IMR-90 (cell line): Measurements from ENCODE around the gene MRPS18A. TPM values are rescaled to one million over a fixed set of nuclear protein-coding genes. Genes with fewer than 3 reads are reported as not detected.

Experiments
- ATAC-seq: fragments of 200-7000 bp; cut with Tn5 transposase; 2 replicates; pipeline ENCODE4 v1.9.1; 2020; ENCODE audit warnings: low read depth, mild to moderate bottlenecking, moderate library complexity
- BruUV-seq: library from RNA; stranded (reverse); fragments of 400-500 nt; replicated peaks from 2 replicates; lab custom pipeline; 2021; lab: Mats Ljungman, UMichigan
- CTCF ChIA-PET: fragments of 300-600 bp; formaldehyde crosslinking; extraction: SDS; loops from one replicate; lab custom pipeline; 2021; ENCODE audit warnings: antibody characterized with exemption; lab: Yijun Ruan, JAX
- POLR2A ChIA-PET: fragments of 300-600 bp; sonication (Branson Sonifier 250); formaldehyde crosslinking; loops from one replicate; lab custom pipeline; 2022; ENCODE audit warnings: antibody characterized with exemption; ENCODE audit not compliant: unreplicated experiment; lab: Charles Lee
- DNase-seq: peaks from one replicate; pipeline ENCODE4 v3.0.0; 2013
- H2AFZ ChIP-seq: replicated peaks from 2 replicates; pipeline ENCODE3; 2013; ENCODE audit warnings: low read length, mild to moderate bottlenecking; ENCODE audit not compliant: poor library complexity
- H2AK5ac ChIP-seq: 2 replicates; pipeline ENCODE4 v1.6.1; 2013; ENCODE audit warnings: low read depth, low read length, inconsistent platforms
- H2AK9ac ChIP-seq: replicated peaks from 2 replicates; pipeline ENCODE3; 2013; ENCODE audit warnings: mild to moderate bottlenecking, low read depth, low read length, moderate library complexity; ENCODE audit not compliant: poor library complexity
- H2BK120ac ChIP-seq: 2 replicates; pipeline ENCODE4 v1.6.1; 2013; ENCODE audit warnings: low read depth, low read length, inconsistent platforms
- H2BK15ac ChIP-seq: 3 replicates; pipeline ENCODE4 v1.6.1; 2013; ENCODE audit warnings: low read depth, low read length, inconsistent platforms
- H2BK20ac ChIP-seq: 2 replicates; pipeline ENCODE4 v1.6.1; 2013; ENCODE audit warnings: low read depth, mild to moderate bottlenecking, inconsistent platforms, low read length, moderate library complexity
- H2BK5ac ChIP-seq: 2 replicates; pipeline ENCODE4 v1.6.1; 2013; ENCODE audit warnings: mild to moderate bottlenecking, low read depth, low read length, inconsistent platforms; ENCODE audit not compliant: poor library complexity, severe bottlenecking
- H3K14ac ChIP-seq: replicated peaks from 2 replicates; pipeline ENCODE4 v1.6.1; 2013; ENCODE audit warnings: low read depth, low read length, inconsistent platforms
- H3K18ac ChIP-seq: 2 replicates; pipeline ENCODE4 v1.6.1; 2013; ENCODE audit warnings: low read depth, low read length, control low read depth
- H3K23ac ChIP-seq: 2 replicates; pipeline ENCODE4 v1.6.1; 2013; ENCODE audit warnings: low read depth, low read length, inconsistent platforms
- H3K27ac ChIP-seq: 2 replicates; pipeline ENCODE4 v1.5.1; 2013; ENCODE audit warnings: mild to moderate bottlenecking, control low read depth, low read length; ENCODE audit not compliant: insufficient read depth
- H3K27me3 ChIP-seq: 2 replicates; pipeline ENCODE4 v1.6.1; 2013; ENCODE audit warnings: low read length; ENCODE audit not compliant: control insufficient read depth, insufficient read depth
- H3K36me3 ChIP-seq: 2 replicates; pipeline ENCODE4 v1.6.1; 2013; ENCODE audit warnings: low read length, mixed read lengths; ENCODE audit not compliant: control insufficient read depth, insufficient read depth
- H3K4ac ChIP-seq: 2 replicates; pipeline ENCODE4 v1.6.1; 2013; ENCODE audit warnings: low read depth, low read length, inconsistent platforms
- H3K4me1 ChIP-seq: 2 replicates; pipeline ENCODE4 v1.6.1; 2013; ENCODE audit warnings: low read length, mixed read lengths; ENCODE audit not compliant: control insufficient read depth, insufficient read depth
- H3K4me2 ChIP-seq: 2 replicates; pipeline ENCODE4 v1.6.1; 2013; ENCODE audit warnings: low read depth, mild to moderate bottlenecking, control low read depth, low read length, moderate library complexity
- H3K4me3 ChIP-seq: 2 replicates; pipeline ENCODE4 v1.5.1; 2013; ENCODE audit warnings: low read depth, mild to moderate bottlenecking, control low read depth, low read length, moderate library complexity; ENCODE audit not compliant: insufficient read depth
- H3K56ac ChIP-seq: 2 replicates; pipeline ENCODE4 v1.6.1; 2013; ENCODE audit warnings: low read length, inconsistent platforms; ENCODE audit not compliant: insufficient read depth; ENCODE audit errors: extremely low read depth
- H3K79me1 ChIP-seq, 2 experiments: 2 replicates each; pipeline ENCODE4 v1.6.1; 2013; ENCODE audit warnings: low read length in 2 of 2, inconsistent platforms in 1 of 2, low read depth in 1 of 2
- H3K9ac ChIP-seq: 2 replicates; pipeline ENCODE4 v1.6.1; 2013; ENCODE audit warnings: low read depth, low read length, control low read depth
- H3K9me1 ChIP-seq: 2 replicates; pipeline ENCODE4 v1.6.1; 2013; ENCODE audit warnings: low read length, inconsistent platforms; ENCODE audit not compliant: insufficient read depth
- H3K9me3 ChIP-seq: 2 replicates; pipeline ENCODE4 v1.6.1; 2013; ENCODE audit warnings: low read length; ENCODE audit not compliant: control insufficient read depth, insufficient read depth
- H4K20me1 ChIP-seq: 2 replicates; pipeline ENCODE4 v1.6.1; 2013; ENCODE audit warnings: low read length, inconsistent platforms; ENCODE audit not compliant: insufficient read depth
- H4K5ac ChIP-seq: 2 replicates; pipeline ENCODE4 v1.6.1; 2013; ENCODE audit warnings: mild to moderate bottlenecking, low read depth, low read length, control low read depth
- H4K8ac ChIP-seq, 2 experiments: 2 replicates each; pipeline ENCODE4 v1.6.1; 2013; ENCODE audit warnings: low read depth in 2 of 2, low read length in 2 of 2, control low read depth in 1 of 2, inconsistent platforms in 1 of 2
- H4K91ac ChIP-seq: 2 replicates; pipeline ENCODE4 v1.6.1; 2013; ENCODE audit warnings: low read depth, low read length, inconsistent platforms; ENCODE audit not compliant: insufficient read depth
- BHLHE40 ChIP-seq: fragments of 150-350 bp; IDR thresholded peaks from 2 replicates; pipeline ENCODE4 v1.6.1; 2016; ENCODE audit warnings: mild to moderate bottlenecking, low read depth, low read length
- CHD1 ChIP-seq: IDR thresholded peaks from 2 replicates; pipeline ENCODE4 v1.6.1; 2012; ENCODE audit warnings: low read depth, low read length, improper control_type of control experiment
- ELK1 ChIP-seq: fragments of 150-350 bp; IDR thresholded peaks from 2 replicates; pipeline ENCODE4 v1.6.1; 2016; ENCODE audit warnings: low read depth, mild to moderate bottlenecking, low read length, moderate library complexity, borderline replicate concordance
- MAFK ChIP-seq: IDR thresholded peaks from 2 replicates; pipeline ENCODE4 v1.6.1; 2012; ENCODE audit warnings: low read depth, low read length, improper control_type of control experiment
- MAZ ChIP-seq: IDR thresholded peaks from 2 replicates; pipeline ENCODE4 v1.6.1; 2012; ENCODE audit warnings: low read depth, mild to moderate bottlenecking, low read length, improper control_type of control experiment, moderate library complexity, borderline replicate concordance
- MXI1 ChIP-seq: IDR thresholded peaks from 2 replicates; pipeline ENCODE4 v1.6.1; 2012; ENCODE audit warnings: low read depth, mild to moderate bottlenecking, low read length, moderate library complexity, borderline replicate concordance
- NFE2L2 ChIP-seq: fragments of 150-350 bp; IDR thresholded peaks from 2 replicates; pipeline ENCODE4 v1.6.1; 2016; ENCODE audit warnings: low read depth, mild to moderate bottlenecking, low read length
- POLR2A ChIP-seq: IDR thresholded peaks from 2 replicates; pipeline ENCODE4 v1.6.1; 2012; ENCODE audit warnings: mild to moderate bottlenecking, low read depth, low read length
- RFX5 ChIP-seq: IDR thresholded peaks from 2 replicates; pipeline ENCODE4 v1.8.0; 2012; ENCODE audit warnings: low read depth, mild to moderate bottlenecking, low read length, moderate library complexity
- WGBS, 2 experiments: methylation state at CpG; one replicate each; pipeline versions ENCODE4 v1.1.5 to v1.1.7; 2013; ENCODE audit warnings: missing lambda C conversion rate in 2 of 2; ENCODE audit not compliant: insufficient read length in 1 of 2; ENCODE audit errors: extremely low coverage in 2 of 2; 5-methylcytosine and 5-hydroxymethylcytosine counted together
- dilution Hi-C: fragments of 300-500 bp; cut with HindIII; formaldehyde crosslinking; loops from one replicate; pipeline ENCODE4 v1.14.3; 2018; ENCODE audit warnings: low sequenced_read_pairs; ENCODE audit not compliant: unreplicated experiment
- in situ Hi-C: fragments of 300-500 bp; cut with MboI; formaldehyde crosslinking; loops from 3 replicates; pipeline ENCODE4 v1.14.3; 2019; ENCODE audit warnings: low sequenced_read_pairs, inconsistent platforms, mixed read lengths
- intact Hi-C: fragments of 100-400 bp; cut with micrococcal nuclease; formaldehyde crosslinking; loops from 2 replicates; pipeline ENCODE4 v1.10.0; 2022
- polyA plus RNA-seq, 3 experiments: library from polyadenylated mRNA; depleted of rRNA; stranded (reverse); fragments of >200 nt; gene quantifications; 2 replicates each; pipeline ENCODE4 v1.2.3, GENCODE V29; 2012; ENCODE audit warnings: low replicate concordance in 1 of 3
- total RNA-seq: library from RNA; depleted of rRNA; stranded (reverse); fragments of >200 nt; gene quantifications from 2 replicates; pipeline ENCODE4 v1.2.3, GENCODE V29; 2012
- TF ChIP-seq, protein P1 (sequence below): conservative IDR thresholded peaks from 2 replicates; pipeline ENCODE4 v1.5.1; 2012; ENCODE audit warnings: mild to moderate bottlenecking, low read depth, low read length, improper control_type of control experiment

Gene MRPS18A
- total and polyA plus RNA-seq, 2 of the 4 experiments (the other 2 are of a cell fraction), result 47.0 to 56.6 TPM

- WGBS, 2 experiments, result no CpG with 5 or more reads among the region's 2 CpGs
- no TSS peak for BruUV-seq
- H3K56ac ChIP-seq, result no peak overlapping the region
- peak overlapping the region; percentile 91 for H3K4ac ChIP-seq
- peak overlapping the region; percentile 56; the same call in 1 of the 2 replicates for H3K9ac ChIP-seq
- H2BK120ac ChIP-seq, result peak overlapping the region; percentile 95
- peak overlapping the region; percentile 25; the same call in 1 of the 2 replicates for H3K4me2 ChIP-seq
- dilution Hi-C loops (no loop called here), intact Hi-C loops (loop anchor here (1.0 to 2.0 kb wide), 3 partner anchors 44 to 355 kb away; no protein-coding TSS in a partner anchor), in situ Hi-C loops (no loop called here)
- H2BK5ac ChIP-seq, result no peak overlapping the region
- no peak for TF ChIP-seq CHD1
- TF ChIP-seq RFX5, result no peak
- no peak for TF ChIP-seq POLR2A
- TF ChIP-seq BHLHE40, result no peak
- no peak for TF ChIP-seq ELK1
- TF ChIP-seq MAZ, result no peak
- no peak for TF ChIP-seq MXI1
- no peak for TF ChIP-seq NFE2L2
- TF ChIP-seq, protein P1, sequence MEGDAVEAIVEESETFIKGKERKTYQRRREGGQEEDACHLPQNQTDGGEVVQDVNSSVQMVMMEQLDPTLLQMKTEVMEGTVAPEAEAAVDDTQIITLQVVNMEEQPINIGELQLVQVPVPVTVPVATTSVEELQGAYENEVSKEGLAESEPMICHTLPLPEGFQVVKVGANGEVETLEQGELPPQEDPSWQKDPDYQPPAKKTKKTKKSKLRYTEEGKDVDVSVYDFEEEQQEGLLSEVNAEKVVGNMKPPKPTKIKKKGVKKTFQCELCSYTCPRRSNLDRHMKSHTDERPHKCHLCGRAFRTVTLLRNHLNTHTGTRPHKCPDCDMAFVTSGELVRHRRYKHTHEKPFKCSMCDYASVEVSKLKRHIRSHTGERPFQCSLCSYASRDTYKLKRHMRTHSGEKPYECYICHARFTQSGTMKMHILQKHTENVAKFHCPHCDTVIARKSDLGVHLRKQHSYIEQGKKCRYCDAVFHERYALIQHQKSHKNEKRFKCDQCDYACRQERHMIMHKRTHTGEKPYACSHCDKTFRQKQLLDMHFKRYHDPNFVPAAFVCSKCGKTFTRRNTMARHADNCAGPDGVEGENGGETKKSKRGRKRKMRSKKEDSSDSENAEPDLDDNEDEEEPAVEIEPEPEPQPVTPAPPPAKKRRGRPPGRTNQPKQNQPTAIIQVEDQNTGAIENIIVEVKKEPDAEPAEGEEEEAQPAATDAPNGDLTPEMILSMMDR, result no peak
- TF ChIP-seq MAFK, result no peak
- H3K14ac ChIP-seq, result peak overlapping the region; percentile 85
- H4K20me1 ChIP-seq, result no peaks in the 10 kb centered on the region
- ATAC-seq (no peak; the same call in 1 of the 2 replicates), DNase-seq (no peak)
- H4K8ac ChIP-seq, result peak overlapping the region; percentile 77 to 83; a peak in 3 of 4 replicates
- peaks cover 11% of the 10 kb centered on the region for H3K27me3 ChIP-seq
- peak overlapping the region; percentile 71; the same call in 1 of the 2 replicates for H2BK20ac ChIP-seq
- H3K4me3 ChIP-seq, result no peak overlapping the region
- H3K36me3 ChIP-seq, result no peaks in the 10 kb centered on the region
- peak overlapping the region; percentile 40; the same call in 1 of the 2 replicates for H3K23ac ChIP-seq
- CTCF ChIA-PET, result no interaction called here
- H4K91ac ChIP-seq, result peak overlapping the region; percentile 92
- POLR2A ChIA-PET, result no interaction called here
- peak overlapping the region; percentile 71 for H2AFZ ChIP-seq
- H3K79me1 ChIP-seq, result no peaks in the 10 kb centered on the region
- peak overlapping the region; percentile 73 for H2AK9ac ChIP-seq
- peaks cover 13% of the 10 kb centered on the region; the same call in 1 of the 2 replicates for H3K9me1 ChIP-seq
- H3K9me3 ChIP-seq, result no peaks in the 10 kb centered on the region
- peaks cover 20% of the 10 kb centered on the region for H3K4me1 ChIP-seq
- H4K5ac ChIP-seq, result peak overlapping the region; percentile 83
- peak overlapping the region; percentile 96; the same call in 2 of the 3 replicates for H2BK15ac ChIP-seq
- peak overlapping the region; percentile 89 for H3K18ac ChIP-seq
- peak overlapping the region; percentile 98 for H2AK5ac ChIP-seq
- peak overlapping the region; percentile 67 for H3K27ac ChIP-seq
Observed at GRCh38 chr6:43724354-43724753, 36.8 kb upstream of the MRPS18A start.
